Measurements from ENCODE around the gene EGR1. TPM values are rescaled to one million over a fixed set of nuclear protein-coding genes. Genes with fewer than 3 reads are reported as not detected.

Gene EGR1
- total RNA-seq, 2 donors from 2014 or later, result 9.9 to 14.2 TPM

DNA sequence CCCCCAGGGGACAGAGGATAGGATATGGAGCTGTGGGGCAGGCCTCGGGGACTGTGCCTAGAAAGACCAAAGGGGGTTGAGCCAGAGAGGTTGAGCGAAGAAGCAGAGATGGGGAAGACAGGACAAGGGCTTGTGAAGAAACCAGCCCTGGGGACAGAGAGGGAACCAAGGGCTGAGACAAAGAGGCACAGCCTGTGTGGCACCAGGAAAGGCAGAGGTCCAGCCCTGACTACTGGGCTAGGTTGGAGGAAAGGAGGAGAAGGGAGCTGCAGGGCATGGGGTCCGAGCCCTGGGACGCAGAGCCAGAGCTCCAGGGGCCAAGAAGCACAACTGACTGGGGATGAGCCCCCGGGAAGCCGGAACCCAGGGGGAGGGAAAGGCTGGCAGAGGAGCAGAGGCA is 17.2 kb upstream of the EGR1 start:
- no peaks in the 10 kb centered on the region for H3K36me3 ChIP-seq (ENCODE audit: control insufficient read depth, insufficient read depth, low read length)
- peaks cover 10% of the 10 kb centered on the region for H3K4me1 Mint-ChIP-seq
- 92 to 94% methylated on average over 5 to 6 of the region's 6 CpGs for WGBS, 2 experiments (ENCODE audit: insufficient coverage in 1 of 2, insufficient read length in 1 of 2)
- H3K36me3 Mint-ChIP-seq (ENCODE audit: low read depth), result no peaks in the 10 kb centered on the region
- DNase-seq, result no peak
- H3K27me3 Mint-ChIP-seq (ENCODE audit: insufficient read depth), result peaks cover 11% of the 10 kb centered on the region
- no peak overlapping the region for H3K27ac ChIP-seq (ENCODE audit: low read depth, low read length)
- no peaks in the 10 kb centered on the region for H3K4me1 ChIP-seq (ENCODE audit: control insufficient read depth, insufficient read depth, low read length)
- no peaks in the 10 kb centered on the region for H3K9me3 Mint-ChIP-seq
- no peak overlapping the region for H3K4me3 ChIP-seq (ENCODE audit: low read length)
- H3K27ac Mint-ChIP-seq, result no peak overlapping the region
- no peak overlapping the region for H3K4me3 Mint-ChIP-seq
- TF ChIP-seq CTCF (conservative IDR thresholded peaks at IDR 0.05), result no peak
- H3K9me3 ChIP-seq (ENCODE audit: control insufficient read depth, low read length), result no peaks in the 10 kb centered on the region
- H3K27me3 ChIP-seq (ENCODE audit: control insufficient read depth, insufficient read depth, low read length, poor library complexity, severe bottlenecking), result no peaks in the 10 kb centered on the region
- H3K9ac ChIP-seq (ENCODE audit: extremely low read depth, low read length, poor library complexity, severe bottlenecking), result no peak overlapping the region

DNA sequence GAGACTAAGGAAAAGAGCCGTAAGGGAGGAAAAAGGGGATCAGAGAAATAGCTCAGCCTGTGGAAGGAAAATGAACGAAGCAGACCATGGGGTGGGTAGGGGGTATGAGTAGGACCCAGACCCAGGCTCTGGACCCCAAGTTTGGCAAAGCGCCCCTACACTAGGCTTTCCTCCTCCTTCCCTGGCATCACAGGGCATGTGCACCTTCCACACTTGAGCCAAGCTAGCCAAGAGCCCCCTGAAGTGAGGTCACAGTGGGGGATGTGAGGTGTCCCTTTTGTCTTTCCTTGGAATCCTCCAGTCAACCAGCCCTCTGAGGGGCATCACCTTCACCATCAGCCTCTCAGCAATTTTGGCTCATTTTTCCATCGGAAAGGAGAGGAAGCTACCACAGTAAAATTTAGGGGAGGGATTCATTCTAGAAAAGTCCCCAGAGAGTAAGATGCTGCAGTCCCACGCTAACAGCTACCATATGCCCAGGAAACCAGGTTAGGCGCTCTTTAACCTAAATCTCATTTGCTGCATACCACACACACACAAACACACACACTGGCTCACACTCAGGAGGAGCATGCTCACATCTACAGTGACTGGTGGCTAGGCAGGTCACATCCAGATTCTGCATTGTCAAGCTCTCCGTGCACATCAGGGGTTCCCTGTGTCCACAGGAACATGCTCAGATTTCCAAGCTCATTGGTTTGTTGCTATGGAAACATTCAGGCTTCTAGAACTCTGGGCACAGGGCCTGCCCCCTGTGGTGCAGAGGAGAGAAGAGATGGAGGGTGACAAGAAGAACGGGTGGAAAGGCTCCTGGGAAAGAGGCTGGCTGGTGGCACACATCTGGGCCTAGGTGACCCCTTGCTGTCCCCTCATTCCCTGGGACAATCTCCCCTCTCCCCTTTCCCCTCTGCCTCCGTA is 16.5 kb upstream of the EGR1 start:
- no peak overlapping the region for H3K4me3 Mint-ChIP-seq
- no peaks in the 10 kb centered on the region for H3K9me3 ChIP-seq (ENCODE audit: control insufficient read depth, low read length)
- DNase-seq, result no peak
- H3K9ac ChIP-seq (ENCODE audit: extremely low read depth, low read length, poor library complexity, severe bottlenecking), result no peak overlapping the region
- H3K27me3 ChIP-seq (ENCODE audit: control insufficient read depth, insufficient read depth, low read length, poor library complexity, severe bottlenecking), result no peaks in the 10 kb centered on the region
- H3K4me3 ChIP-seq (ENCODE audit: low read length), result no peak overlapping the region
- no peaks in the 10 kb centered on the region for H3K4me1 ChIP-seq (ENCODE audit: control insufficient read depth, insufficient read depth, low read length)
- TF ChIP-seq CTCF (conservative IDR thresholded peaks at IDR 0.05), result no peak
- H3K36me3 Mint-ChIP-seq (ENCODE audit: low read depth), result no peaks in the 10 kb centered on the region
- WGBS, 2 experiments (ENCODE audit: insufficient coverage in 1 of 2, insufficient read length in 1 of 2), result 84 to 97% methylated on average over 4 to 9 of the region's 9 CpGs
- H3K36me3 ChIP-seq (ENCODE audit: control insufficient read depth, insufficient read depth, low read length), result no peaks in the 10 kb centered on the region
- H3K27me3 Mint-ChIP-seq (ENCODE audit: insufficient read depth), result peaks cover 11% of the 10 kb centered on the region
- no peaks in the 10 kb centered on the region for H3K9me3 Mint-ChIP-seq
- peak overlapping the region; percentile 47 for H3K27ac ChIP-seq (ENCODE audit: low read depth, low read length)
- H3K27ac Mint-ChIP-seq, result no peak overlapping the region
- H3K4me1 Mint-ChIP-seq, result peaks cover 10% of the 10 kb centered on the region

DNA sequence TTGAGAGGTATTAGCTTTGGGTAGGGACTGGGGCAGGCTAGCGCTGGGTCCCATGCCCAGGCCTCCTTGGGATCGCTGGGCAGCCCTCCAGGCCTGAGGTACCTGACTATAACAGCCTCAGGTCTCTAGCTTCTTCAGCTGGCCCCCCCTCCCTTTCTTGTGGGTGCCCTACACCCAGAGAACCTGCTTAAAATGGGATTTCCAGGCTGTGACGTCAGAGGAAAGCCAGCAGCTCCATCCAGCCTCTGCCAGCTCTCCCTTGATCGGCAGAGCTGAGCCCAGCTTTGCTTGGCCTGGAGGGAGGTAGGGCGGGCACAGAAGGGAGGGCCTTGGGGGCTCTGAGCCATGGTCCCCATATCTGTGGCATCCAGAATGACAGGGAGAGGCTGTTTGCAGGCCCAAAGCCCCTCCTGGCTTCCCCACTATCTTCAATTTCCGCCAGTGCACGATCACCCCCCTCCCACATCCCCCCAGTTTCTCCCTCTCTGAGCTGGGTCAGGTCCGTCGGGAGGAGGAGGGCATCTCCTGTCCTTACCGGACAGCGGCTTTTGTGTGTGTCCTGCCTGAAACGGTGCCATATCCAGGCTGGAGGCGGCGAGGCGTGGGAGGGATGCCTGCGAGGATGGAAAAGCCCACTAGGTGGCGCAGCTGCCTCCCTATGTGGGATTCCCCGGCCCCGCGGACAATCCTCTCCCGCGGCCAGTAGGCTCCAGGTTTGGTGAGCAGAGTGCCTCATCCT is 15.6 kb upstream of the EGR1 start:
- Histone ChIP-seq H3K4me3 (ENCODE audit: low read length) (no peak overlapping the region), H3K27me3 (ENCODE audit: control insufficient read depth, insufficient read depth, low read length, poor library complexity, severe bottlenecking) (no peaks in the 10 kb centered on the region), H3K36me3 (ENCODE audit: control insufficient read depth, insufficient read depth, low read length) (no peaks in the 10 kb centered on the region), H3K27ac (ENCODE audit: low read depth, low read length) (peak overlapping the region; percentile 47), H3K9me3 (ENCODE audit: control insufficient read depth, low read length) (no peaks in the 10 kb centered on the region), H3K9ac (ENCODE audit: extremely low read depth, low read length, poor library complexity, severe bottlenecking) (no peak overlapping the region), H3K4me1 (ENCODE audit: control insufficient read depth, insufficient read depth, low read length) (no peaks in the 10 kb centered on the region)
- Mint-ChIP-seq H3K36me3 (ENCODE audit: low read depth) (no peaks in the 10 kb centered on the region), H3K9me3 (no peaks in the 10 kb centered on the region), H3K27me3 (ENCODE audit: insufficient read depth) (peaks cover 11% of the 10 kb centered on the region), H3K4me3 (peak overlapping the region; percentile 38), H3K27ac (no peak overlapping the region), H3K4me1 (peaks cover 10% of the 10 kb centered on the region)
- peak; percentile 94 for TF ChIP-seq CTCF (conservative IDR thresholded peaks at IDR 0.05)
- WGBS, 2 experiments (ENCODE audit: insufficient coverage in 1 of 2, insufficient read length in 1 of 2), result 9 to 23% methylated on average over 15 to 22 of the region's 22 CpGs
- DNase-seq, result peak; percentile 97
